Measurements from ENCODE around the gene BBS9.
A peak's percentile ranks its signal among the peaks of the same experiment; 100 is the strongest.
"Not testable (repeated sequence)": the region's sequence is repeated elsewhere in the genome, so short reads cannot be mapped to it uniquely, and the experiment has no call there.

Gene BBS9

DNA sequence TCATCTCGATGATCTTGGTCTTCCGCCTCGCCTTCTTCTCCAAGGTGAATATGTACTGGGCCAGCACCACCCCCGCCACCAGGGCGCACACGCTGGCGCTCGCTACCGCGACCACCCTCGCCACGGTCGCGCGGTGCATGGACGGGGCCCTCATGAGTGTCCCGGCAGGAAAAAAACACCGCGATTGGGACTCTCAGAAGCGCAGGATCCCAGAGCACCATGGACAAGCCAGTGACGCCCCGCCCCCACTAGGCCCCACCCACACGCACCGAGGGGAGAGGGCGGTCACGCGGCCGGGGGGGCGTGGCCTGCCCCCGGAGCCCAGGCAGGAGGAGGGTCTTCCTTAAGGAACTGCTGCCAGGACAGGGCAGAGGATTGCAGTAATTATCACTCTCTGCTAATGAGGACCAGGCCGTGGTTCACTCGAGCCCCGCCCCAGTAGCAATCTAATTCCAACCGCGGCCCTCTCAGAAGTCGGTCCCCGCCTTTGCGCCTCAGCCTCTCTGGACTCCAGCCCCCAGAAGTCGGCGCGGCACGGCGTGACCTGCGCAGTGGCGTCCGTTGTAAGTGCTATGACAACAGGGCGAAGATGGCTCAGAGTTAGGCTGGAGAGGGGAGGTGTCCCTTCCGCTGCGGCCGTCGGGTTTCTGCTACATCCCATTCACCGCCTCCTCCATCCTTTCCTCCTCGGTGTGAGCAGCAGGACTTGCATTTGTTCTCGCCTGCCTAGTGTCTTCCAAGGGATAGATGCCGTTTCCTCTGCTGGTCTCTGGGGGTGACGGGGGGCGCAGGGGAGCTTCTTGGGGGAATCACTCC is at the start of gene BBS9:
Gene BBS9 (plus strand): TSS at position 575 of the 816 bp plus-strand sequence. CDS start 16,689 bp downstream, outside the sequence.
- peak within 1 kb of the TSS; percentile 85 to 98 for H3K4me3 ChIP-seq (ENCODE audit: low read length in 2 of 2)
- no peaks in the 10 kb centered on the region for H3K9me3 ChIP-seq (ENCODE audit: control insufficient read depth in 2 of 2, low read length in 2 of 2)
- H3K27ac ChIP-seq (ENCODE audit: low read length): peak within 1 kb of the TSS; percentile 73
- H3K27me3 ChIP-seq (ENCODE audit: control insufficient read depth in 1 of 2, insufficient read depth in 2 of 2, low read length in 2 of 2): no peaks in the 10 kb centered on the region
- peak within 1 kb of the TSS; percentile 74 to 83 for H3K9ac ChIP-seq (ENCODE audit: low read length in 2 of 2)
- peaks cover 9% of the 10 kb centered on the region for H3K4me1 ChIP-seq (ENCODE audit: control insufficient read depth, insufficient read depth, low read length)
- no peaks in the 10 kb centered on the region for H3K36me3 ChIP-seq (ENCODE audit: control insufficient read depth in 2 of 2, insufficient read depth in 2 of 2, low read length in 2 of 2)

DNA sequence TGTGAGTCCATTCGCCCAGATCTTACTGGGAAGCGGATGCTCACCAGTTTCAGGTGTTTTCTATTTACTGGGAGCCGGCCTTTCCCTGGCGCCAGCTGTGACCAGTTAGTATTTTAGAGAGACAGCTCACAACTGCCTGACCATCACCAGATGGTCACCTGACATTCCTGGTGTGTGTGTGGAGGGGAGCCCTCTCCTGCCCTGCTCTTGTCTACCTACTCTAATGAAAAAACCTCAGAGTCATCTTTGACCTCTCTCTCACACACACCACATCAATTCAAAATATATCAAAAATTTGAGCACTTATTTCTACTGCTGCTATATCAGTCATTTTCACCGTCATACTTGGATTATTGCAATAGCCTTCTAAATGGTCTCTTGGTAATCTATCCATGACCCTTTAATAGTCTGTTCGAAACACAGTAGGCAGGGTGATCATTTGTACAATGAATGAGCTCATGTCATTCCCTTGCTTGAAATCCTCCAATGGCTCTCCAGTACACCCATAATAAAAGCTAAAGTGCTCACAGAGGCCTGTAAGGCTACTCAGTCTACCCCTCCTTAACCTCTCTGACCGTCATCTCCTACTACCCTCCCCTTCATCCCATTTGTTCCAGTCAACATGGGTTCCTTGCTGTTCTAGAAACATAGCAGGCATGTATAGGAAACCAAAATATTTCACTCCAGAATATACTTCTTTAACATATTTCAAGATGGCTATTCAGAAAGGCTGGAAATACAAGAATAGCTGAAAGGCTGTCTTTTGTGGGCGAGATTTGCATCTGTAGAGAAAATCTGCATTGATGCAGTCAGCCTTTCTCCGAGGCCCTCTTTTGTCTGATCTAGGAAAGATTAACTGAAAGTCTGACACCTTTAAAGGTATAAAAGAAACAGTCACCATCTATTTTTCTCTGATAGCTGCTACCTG is 49.3 kb upstream of the BBS9 start:
- H3K9ac ChIP-seq (ENCODE audit: low read length in 2 of 2): no peak overlapping the region
- no peak overlapping the region for H3K27ac ChIP-seq (ENCODE audit: low read length)
- H3K27me3 ChIP-seq (ENCODE audit: control insufficient read depth in 1 of 2, insufficient read depth in 2 of 2, low read length in 2 of 2): no peaks in the 10 kb centered on the region
- no peak overlapping the region for H3K4me3 ChIP-seq (ENCODE audit: low read length in 2 of 2)
- no peaks in the 10 kb centered on the region for H3K9me3 ChIP-seq (ENCODE audit: control insufficient read depth in 2 of 2, low read length in 2 of 2)
- no peaks in the 10 kb centered on the region for H3K36me3 ChIP-seq (ENCODE audit: control insufficient read depth in 2 of 2, insufficient read depth in 2 of 2, low read length in 2 of 2)
- no peaks in the 10 kb centered on the region for H3K4me1 ChIP-seq (ENCODE audit: control insufficient read depth, insufficient read depth, low read length)

DNA sequence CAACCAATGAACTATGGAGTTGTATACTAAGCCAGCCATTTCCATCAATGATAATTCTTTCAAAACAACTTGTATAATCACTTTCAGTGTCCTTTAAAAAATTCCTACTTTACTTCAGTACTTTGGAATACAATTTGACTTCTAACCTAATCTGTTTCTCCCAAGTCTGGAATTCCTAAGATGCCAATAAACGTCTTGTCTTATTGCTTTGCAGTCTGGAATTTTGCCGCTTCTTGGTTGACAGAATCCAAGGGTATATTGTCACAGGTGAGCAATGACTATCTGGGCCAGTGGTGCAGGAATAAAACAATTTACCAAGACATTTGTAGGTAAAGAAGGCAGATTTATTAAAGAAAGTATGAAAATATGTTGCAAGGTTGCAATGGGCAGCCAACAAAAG is 42.0 kb upstream of the BBS9 start:
- no peak overlapping the region for H3K4me3 ChIP-seq (ENCODE audit: low read length in 2 of 2)
- no peaks in the 10 kb centered on the region for H3K27me3 ChIP-seq (ENCODE audit: control insufficient read depth in 1 of 2, insufficient read depth in 2 of 2, low read length in 2 of 2)
- H3K9ac ChIP-seq (ENCODE audit: low read length in 2 of 2): no peak overlapping the region
- H3K27ac ChIP-seq (ENCODE audit: low read length): no peak overlapping the region
- no peaks in the 10 kb centered on the region for H3K9me3 ChIP-seq (ENCODE audit: control insufficient read depth in 2 of 2, low read length in 2 of 2)
- no peaks in the 10 kb centered on the region for H3K4me1 ChIP-seq (ENCODE audit: control insufficient read depth, insufficient read depth, low read length)
- no peaks in the 10 kb centered on the region for H3K36me3 ChIP-seq (ENCODE audit: control insufficient read depth in 2 of 2, insufficient read depth in 2 of 2, low read length in 2 of 2)

DNA sequence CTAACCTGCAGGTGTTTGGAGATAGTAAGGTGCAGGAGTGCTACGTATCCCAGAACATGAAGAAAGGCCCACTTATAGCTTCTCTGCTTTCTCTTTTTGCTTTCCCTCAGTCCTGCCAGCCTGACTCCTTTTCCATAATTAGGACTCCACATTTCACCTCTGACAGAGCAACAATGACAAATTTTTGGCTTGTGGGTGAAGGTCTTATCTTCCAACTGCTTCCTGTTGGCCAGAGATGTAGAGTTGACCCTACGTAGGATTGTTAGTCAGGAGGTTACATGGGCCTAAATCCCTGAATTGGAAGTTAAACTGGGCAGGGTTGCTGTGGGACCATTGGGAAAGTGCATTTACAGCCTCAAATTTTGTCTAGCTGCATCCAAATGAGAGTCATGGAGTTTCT is 41.5 kb upstream of the BBS9 start:
- H3K4me1 ChIP-seq (ENCODE audit: control insufficient read depth, insufficient read depth, low read length): no peaks in the 10 kb centered on the region
- no peak overlapping the region for H3K4me3 ChIP-seq (ENCODE audit: low read length in 2 of 2)
- H3K36me3 ChIP-seq (ENCODE audit: control insufficient read depth in 2 of 2, insufficient read depth in 2 of 2, low read length in 2 of 2): no peaks in the 10 kb centered on the region
- no peak overlapping the region for H3K27ac ChIP-seq (ENCODE audit: low read length)
- no peak overlapping the region for H3K9ac ChIP-seq (ENCODE audit: low read length in 2 of 2)
- no peaks in the 10 kb centered on the region for H3K27me3 ChIP-seq (ENCODE audit: control insufficient read depth in 1 of 2, insufficient read depth in 2 of 2, low read length in 2 of 2)
- H3K9me3 ChIP-seq (ENCODE audit: control insufficient read depth in 2 of 2, low read length in 2 of 2): no peaks in the 10 kb centered on the region

DNA sequence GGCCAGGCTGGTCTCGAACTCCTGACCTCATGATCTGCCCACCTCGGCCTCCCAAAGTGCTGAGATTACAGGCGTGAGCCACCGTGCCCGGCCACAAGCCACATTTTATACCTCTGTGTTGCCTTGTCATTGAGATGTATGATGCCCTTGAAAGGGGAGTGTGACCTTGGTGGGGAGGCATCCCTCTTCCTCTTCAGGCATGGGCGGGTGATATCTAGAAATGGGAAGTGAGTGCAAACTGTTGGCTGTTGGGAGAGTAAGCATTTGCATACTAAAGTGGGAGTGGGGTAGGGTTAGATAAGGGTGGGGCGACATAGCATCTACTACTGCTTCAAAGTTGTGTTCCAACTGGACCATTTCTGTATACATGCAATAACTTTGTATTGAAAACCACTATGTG is 40.2 kb upstream of the BBS9 start:
- Histone ChIP-seq H3K9me3 (ENCODE audit: control insufficient read depth in 2 of 2, low read length in 2 of 2) (no peaks in the 10 kb centered on the region), H3K4me1 (ENCODE audit: control insufficient read depth, insufficient read depth, low read length) (no peaks in the 10 kb centered on the region), H3K9ac (ENCODE audit: low read length in 2 of 2) (no peak overlapping the region), H3K4me3 (ENCODE audit: low read length in 2 of 2) (no peak overlapping the region), H3K27ac (ENCODE audit: low read length) (no peak overlapping the region), H3K36me3 (ENCODE audit: control insufficient read depth in 2 of 2, insufficient read depth in 2 of 2, low read length in 2 of 2) (peaks cover 0 to 8% of the 10 kb centered on the region in 2 donors), H3K27me3 (ENCODE audit: control insufficient read depth in 1 of 2, insufficient read depth in 2 of 2, low read length in 2 of 2) (no peaks in the 10 kb centered on the region)

DNA sequence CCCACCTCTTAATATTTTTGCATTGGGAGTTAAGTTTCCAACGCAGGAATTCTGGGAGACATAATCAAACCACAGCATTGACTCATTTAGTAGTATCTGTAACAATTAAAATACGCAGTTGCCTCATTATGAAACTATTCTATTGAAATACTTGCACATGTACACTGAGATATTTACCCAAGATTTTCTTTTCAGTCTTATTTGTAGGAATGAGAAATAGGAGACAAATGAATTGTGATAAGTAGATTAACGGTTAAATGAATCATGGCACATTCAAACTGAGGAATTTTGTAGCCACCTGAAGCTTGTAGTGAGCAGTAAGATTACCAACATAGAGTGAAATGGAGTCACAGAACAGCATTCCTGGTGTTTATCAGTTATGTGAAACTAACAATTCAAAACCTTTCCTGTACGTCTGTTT is 38.2 kb upstream of the BBS9 start:
- no peaks in the 10 kb centered on the region for H3K4me1 ChIP-seq (ENCODE audit: control insufficient read depth, insufficient read depth, low read length)
- no peak overlapping the region for H3K4me3 ChIP-seq (ENCODE audit: low read length in 2 of 2)
- peaks cover 9 to 17% of the 10 kb centered on the region in 2 donors for H3K36me3 ChIP-seq (ENCODE audit: control insufficient read depth in 2 of 2, insufficient read depth in 2 of 2, low read length in 2 of 2)
- no peaks in the 10 kb centered on the region for H3K9me3 ChIP-seq (ENCODE audit: control insufficient read depth in 2 of 2, low read length in 2 of 2)
- H3K27me3 ChIP-seq (ENCODE audit: control insufficient read depth in 1 of 2, insufficient read depth in 2 of 2, low read length in 2 of 2): no peaks in the 10 kb centered on the region
- no peak overlapping the region for H3K9ac ChIP-seq (ENCODE audit: low read length in 2 of 2)
- no peak overlapping the region for H3K27ac ChIP-seq (ENCODE audit: low read length)

DNA sequence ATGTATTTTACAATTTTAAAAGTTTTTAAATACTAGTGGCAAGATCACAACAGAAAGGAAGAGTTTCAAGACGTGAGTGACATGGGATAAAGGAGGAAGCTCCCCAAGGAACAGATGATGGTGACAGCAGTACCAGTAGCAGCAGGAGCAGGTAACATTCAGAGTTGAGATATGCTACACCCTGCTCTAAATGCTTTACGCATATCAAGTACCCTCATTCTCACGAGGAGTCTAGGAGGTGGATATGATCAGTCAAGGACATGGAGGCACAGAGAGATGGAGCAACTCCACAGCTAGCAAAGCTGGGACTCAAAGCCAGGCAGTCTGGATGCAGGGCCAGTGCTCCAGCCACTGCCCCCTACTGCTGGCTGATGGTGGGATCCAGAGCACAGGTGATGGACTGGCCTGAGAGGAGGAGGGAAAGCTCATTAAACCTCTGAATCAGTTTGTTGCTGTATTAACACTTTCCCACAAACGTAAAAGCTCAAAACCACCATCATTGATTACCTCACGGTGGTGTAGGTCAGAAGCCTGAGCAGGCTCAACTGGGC is 37.6 kb upstream of the BBS9 start:
- Histone ChIP-seq H3K27ac (ENCODE audit: low read length) (no peak overlapping the region), H3K9ac (ENCODE audit: low read length in 2 of 2) (no peak overlapping the region), H3K4me3 (ENCODE audit: low read length in 2 of 2) (no peak overlapping the region), H3K27me3 (ENCODE audit: control insufficient read depth in 1 of 2, insufficient read depth in 2 of 2, low read length in 2 of 2) (no peaks in the 10 kb centered on the region), H3K9me3 (ENCODE audit: control insufficient read depth in 2 of 2, low read length in 2 of 2) (no peaks in the 10 kb centered on the region), H3K4me1 (ENCODE audit: control insufficient read depth, insufficient read depth, low read length) (no peaks in the 10 kb centered on the region), H3K36me3 (ENCODE audit: control insufficient read depth in 2 of 2, insufficient read depth in 2 of 2, low read length in 2 of 2) (peaks cover 13 to 23% of the 10 kb centered on the region in 2 donors)

DNA sequence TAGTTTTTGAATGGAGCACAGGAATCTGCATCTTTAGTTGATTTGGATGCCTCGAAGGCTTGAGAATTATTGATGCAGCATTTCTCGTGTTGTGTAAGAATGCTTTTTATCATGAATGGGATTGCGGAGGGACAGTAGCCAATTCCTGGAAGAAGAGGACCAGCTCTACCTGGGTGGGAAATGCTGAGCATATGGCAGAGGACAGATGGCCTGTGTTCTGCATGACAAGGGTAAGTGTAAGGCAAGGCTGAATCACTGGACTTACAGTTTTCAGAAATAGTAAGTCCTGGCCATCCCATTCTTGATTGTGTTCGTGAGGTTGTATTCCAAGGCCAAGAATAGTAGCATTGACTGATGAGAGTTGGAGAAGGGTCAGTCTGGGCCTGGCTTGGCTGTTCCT is 36.1 kb upstream of the BBS9 start:
- H3K27me3 ChIP-seq (ENCODE audit: control insufficient read depth in 1 of 2, insufficient read depth in 2 of 2, low read length in 2 of 2): no peaks in the 10 kb centered on the region
- no peak overlapping the region for H3K27ac ChIP-seq (ENCODE audit: low read length)
- H3K36me3 ChIP-seq (ENCODE audit: control insufficient read depth in 2 of 2, insufficient read depth in 2 of 2, low read length in 2 of 2): peaks cover 17 to 32% of the 10 kb centered on the region in 2 donors
- no peak overlapping the region for H3K4me3 ChIP-seq (ENCODE audit: low read length in 2 of 2)
- no peaks in the 10 kb centered on the region for H3K4me1 ChIP-seq (ENCODE audit: control insufficient read depth, insufficient read depth, low read length)
- no peaks in the 10 kb centered on the region for H3K9me3 ChIP-seq (ENCODE audit: control insufficient read depth in 2 of 2, low read length in 2 of 2)
- H3K9ac ChIP-seq (ENCODE audit: low read length in 2 of 2): no peak overlapping the region

DNA sequence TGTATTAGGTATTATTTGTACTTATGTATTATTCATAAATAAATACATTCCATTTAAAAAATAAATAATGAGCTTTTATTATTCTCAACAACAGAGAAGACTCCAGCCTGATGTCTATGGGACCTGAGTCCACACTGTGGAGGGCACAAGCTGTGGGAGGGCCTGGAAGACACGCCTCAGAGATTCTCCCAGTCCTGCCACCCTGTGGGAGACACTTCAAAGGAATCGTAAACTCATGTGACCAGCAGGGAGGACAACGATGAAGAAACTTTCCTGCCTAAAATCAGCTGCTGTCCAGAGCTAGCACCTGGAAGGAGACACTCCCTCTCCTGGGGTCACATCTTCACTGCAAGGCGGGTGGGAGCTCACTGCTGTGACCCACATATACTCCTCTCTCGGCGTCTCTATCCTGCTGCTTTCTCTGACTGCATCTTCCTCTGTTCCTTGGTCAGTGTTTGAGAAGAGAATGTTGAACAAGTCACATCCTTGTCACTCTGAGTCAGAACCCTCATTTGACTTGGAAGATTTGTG is 34.6 kb upstream of the BBS9 start:
- not testable (repeated sequence) for H3K4me3 ChIP-seq (ENCODE audit: low read length in 2 of 2); H3K9ac ChIP-seq (ENCODE audit: low read length in 2 of 2); H3K27me3 ChIP-seq (ENCODE audit: control insufficient read depth in 1 of 2, insufficient read depth in 2 of 2, low read length in 2 of 2); H3K27ac ChIP-seq (ENCODE audit: low read length); H3K9me3 ChIP-seq (ENCODE audit: control insufficient read depth in 2 of 2, low read length in 2 of 2); H3K4me1 ChIP-seq (ENCODE audit: control insufficient read depth, insufficient read depth, low read length)
- peaks cover 23 to 42% of the 10 kb centered on the region in 2 donors for H3K36me3 ChIP-seq (ENCODE audit: control insufficient read depth in 2 of 2, insufficient read depth in 2 of 2, low read length in 2 of 2)

DNA sequence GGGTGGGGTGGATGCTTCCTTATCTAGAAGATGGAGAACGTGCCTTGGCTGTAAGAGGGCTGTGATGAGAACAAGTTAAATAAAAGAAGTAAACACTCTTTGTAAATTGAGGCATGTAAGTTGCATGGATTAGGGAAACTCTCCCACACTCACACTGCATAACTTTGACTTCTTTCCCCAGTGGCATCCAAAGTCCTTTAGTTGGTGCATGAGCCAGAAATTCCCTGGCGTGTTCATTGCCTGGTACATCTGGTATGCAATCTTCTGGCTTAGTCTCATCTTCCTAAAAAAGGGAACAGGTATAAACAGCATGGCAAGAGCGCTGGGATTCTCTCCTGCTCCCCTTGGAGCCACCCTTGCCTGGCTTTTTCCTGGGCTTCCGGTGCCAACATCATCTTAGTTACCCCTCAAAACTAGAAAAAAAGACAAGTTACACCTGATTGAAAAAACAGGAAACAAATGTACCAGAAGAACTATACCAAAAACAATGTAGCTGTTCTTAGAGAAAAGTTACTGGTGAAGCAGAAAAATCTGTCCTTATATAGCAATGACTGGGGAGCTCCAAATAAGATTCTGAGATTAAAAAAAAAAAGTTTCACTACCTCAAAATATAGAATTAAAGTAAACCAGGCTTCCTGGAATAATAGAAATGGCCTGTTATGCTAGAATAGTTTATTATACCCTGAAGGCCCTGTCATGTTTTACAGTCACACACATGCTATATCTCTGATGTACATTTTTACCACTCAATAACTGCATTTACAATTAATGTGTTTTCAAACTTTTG is 30.0 kb upstream of the BBS9 start:
- Histone ChIP-seq H3K9me3 (ENCODE audit: control insufficient read depth in 2 of 2, low read length in 2 of 2) (no peaks in the 10 kb centered on the region), H3K4me3 (ENCODE audit: low read length in 2 of 2) (no peak overlapping the region), H3K27ac (ENCODE audit: low read length) (no peak overlapping the region), H3K4me1 (ENCODE audit: control insufficient read depth, insufficient read depth, low read length) (no peaks in the 10 kb centered on the region), H3K9ac (ENCODE audit: low read length in 2 of 2) (no peak overlapping the region), H3K36me3 (ENCODE audit: control insufficient read depth in 2 of 2, insufficient read depth in 2 of 2, low read length in 2 of 2) (peaks cover 43 to 52% of the 10 kb centered on the region in 2 donors), H3K27me3 (ENCODE audit: control insufficient read depth in 1 of 2, insufficient read depth in 2 of 2, low read length in 2 of 2) (no peaks in the 10 kb centered on the region)

Data from stomach smooth muscle (tissue), 2 donors.